GM18499 (cell line): Measurements from ENCODE around the gene ZNF277.

Source experiments
- ATAC-seq: cut with Tn5 transposase; IDR thresholded peaks from one replicate; pipeline ENCODE4 v1.9.1; 2021; ENCODE audit warnings: moderate number of reproducible peaks; ENCODE audit not compliant: insufficient read depth, unreplicated experiment

ZNF277 gene

DNA sequence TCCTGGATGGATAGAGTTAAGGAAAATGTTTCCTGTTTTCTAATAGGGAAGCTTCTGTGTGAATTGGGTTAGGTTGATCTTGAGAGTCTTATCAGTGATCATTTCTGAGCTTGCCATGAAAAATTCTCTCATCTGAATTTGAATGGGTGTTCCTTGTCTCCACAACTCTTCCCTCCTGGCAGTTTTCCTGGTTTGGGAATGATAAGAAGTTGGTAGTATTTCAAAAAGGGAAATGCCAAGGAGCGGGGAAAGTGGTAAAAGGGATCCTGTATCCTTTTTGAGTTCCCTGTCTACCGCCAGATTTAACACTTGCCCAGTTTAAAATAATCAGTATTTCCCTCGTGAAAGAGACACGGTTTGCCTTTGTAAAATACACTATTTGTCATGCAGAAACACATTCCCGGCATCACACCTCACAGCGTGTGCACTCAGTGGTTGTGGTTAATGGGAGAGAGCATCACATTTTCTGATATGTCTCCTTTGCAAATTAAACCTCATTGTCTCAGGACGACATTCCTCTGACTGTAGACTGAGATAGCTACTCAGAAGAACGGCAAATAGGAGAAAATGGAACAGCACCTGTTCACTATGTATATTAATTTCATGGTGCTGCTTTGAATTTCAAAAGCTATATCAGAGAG, 130.6 kb downstream of the ZNF277 start:
- no peak for ATAC-seq

DNA sequence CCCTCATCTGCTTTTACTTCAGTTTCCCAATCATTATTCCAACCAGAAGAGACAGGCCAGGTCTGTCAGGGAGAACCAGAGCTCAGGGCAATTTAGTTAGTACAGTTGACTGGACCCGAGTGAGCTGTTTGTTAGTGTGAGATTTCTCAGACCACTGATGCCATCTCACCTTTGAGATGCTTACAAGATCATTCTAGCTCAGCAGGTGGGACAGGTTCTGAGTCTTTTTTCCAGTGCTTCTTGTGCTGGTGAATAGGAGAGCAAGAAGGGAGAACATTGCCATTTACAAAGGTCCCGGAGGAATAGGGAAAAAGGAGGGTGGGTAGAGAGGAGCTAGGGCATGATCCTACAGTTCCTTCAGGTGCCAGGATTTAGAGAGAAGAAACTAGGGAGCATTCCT, 131.4 kb downstream of the ZNF277 start:
- ATAC-seq: no peak

DNA sequence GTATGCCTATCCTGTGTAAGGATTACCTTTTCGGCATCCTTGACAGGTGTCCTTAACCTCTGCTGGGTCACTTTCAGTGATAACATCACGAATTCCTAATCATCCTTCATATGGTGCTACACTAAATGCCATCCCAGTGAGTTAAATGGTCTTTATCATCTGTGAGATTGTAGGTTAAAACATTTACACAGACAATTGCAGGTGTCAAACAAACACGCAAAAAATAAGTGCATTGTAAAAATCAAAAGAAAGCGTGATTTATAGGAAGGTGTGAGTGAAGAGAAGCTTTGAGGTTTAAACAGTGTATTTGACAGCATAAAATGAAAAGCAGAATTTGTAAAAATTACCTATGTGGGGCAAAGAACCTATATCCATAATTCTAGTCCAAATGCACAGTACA, 132.3 kb downstream of the ZNF277 start:
- no peak for ATAC-seq

DNA sequence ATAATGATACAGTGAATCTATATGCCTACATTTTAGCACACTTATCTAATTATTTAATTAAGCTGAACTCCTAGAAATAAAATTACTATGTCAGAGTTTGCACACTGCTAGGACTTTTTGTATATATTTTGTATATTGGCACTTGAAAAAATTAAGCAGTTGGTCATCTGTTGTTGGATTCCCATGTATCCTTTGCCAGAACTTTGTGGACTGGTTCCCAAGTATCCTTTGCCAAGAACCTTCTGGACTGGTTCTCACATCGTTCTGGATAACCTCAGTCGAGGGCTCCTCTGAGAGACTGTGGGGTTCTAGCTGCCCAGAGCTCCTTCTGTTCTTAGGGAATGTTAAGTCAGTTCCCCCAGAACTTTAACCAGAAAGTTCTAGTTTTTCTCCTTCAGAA, 135.0 kb downstream of the ZNF277 start:
- no peak for ATAC-seq

DNA sequence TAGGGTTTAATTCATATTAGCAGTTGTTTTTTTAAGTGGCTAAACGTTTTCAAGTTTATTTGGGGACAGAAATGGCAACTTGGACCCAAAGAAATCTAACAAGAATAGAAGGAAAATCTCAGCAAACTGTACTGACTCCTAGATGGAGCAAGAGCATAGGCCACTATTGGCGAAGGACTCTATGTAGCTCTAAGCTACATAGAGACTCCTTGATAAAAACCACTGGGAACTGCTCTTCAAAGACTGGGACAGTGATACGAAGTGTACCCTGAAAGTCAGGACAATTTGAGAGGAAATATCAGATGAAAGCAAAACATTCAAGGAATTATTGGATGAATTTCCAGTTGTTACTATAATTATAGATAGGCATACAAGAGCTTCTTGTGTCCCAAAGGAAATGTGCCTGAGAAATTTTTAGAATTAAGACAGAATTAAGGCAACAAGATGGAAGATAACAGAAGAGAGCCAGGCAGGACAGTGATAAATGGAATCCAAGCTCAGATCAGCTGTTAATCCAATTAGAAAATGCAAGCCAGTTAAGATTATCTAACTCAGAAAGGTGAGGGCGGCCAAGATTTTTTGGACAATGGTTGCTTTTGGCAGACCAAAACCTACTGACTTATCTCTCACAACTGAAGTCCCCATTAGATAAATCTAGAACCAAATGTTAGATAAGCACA, 140.0 kb downstream of the ZNF277 start:
- ATAC-seq: no peak

DNA sequence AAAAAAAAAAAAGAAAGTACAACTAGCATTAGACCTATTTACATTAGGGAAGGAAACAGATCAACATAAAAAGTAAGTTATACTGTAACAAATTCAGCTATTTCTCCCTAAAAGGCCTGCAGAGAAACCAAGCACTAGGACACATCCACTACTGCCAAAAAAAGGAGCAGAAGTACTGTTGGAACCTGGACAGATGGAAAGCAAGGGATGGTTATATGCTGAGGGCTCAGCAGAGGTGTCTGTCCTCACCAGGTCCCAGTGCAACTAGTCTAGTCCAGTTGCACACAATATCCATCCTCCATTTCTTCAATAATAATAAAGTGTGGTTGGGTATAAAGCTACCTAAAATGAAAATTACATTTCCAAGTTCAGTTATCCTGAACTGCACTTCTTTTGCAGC, 140.6 kb downstream of the ZNF277 start:
- no peak for ATAC-seq

DNA sequence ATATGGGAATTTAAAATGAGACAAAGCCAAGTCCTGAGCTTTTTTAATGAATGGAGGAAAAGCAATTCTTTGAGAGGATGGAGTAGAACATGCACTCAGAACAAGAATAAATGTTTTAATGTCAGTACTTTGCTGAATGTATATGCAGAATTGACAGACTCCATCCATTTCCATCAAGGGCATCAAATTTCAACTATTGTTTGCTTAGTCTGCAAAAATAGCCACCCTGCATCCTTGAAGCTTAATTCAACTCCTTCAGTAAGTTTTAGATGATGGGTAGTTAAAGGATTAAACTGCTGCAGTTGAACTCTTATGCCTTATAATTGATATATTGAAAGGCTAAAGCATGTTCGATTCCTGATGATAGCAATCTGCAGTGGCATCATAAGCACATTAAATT, 144.1 kb downstream of the ZNF277 start:
- ATAC-seq: no peak

DNA sequence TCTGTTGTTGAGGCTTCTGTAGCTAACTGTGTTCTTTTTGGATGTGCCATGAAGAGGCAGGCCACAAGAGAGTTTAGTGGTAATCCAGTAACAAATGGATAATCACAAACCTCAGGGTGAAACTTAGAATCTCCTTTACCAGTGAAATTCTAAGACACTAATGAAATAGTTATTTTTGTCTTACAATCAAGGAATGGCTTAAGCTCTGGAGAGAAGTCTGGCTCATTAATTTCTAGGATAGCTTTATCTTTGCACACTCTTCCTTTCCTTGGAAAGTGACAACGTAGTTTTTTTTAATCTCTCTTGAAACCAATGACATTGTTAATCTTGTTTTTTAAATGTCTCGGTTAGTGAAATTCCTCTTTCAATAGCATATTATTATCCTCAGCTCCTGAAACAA, 150.1 kb downstream of the ZNF277 start:
- no peak for ATAC-seq

DNA sequence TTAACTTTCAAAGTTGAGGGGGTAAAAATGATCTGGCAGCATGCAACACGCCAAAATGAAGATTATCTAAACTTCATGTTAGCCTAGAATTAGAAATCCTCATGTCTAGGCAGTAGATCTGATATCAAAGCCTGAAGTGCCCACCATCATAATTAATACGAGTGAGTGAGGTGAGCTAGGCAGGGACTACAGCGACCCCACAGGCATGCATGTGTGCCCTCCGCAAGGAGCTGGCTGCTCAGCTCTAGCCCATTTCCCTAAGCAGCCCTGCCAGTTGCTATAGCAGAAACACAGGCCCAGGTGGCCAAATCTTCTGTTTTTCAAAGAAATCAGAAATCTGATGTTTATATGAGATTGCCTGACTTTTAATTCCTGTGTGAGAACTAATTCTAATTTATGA, 150.6 kb downstream of the ZNF277 start:
- no peak for ATAC-seq

DNA sequence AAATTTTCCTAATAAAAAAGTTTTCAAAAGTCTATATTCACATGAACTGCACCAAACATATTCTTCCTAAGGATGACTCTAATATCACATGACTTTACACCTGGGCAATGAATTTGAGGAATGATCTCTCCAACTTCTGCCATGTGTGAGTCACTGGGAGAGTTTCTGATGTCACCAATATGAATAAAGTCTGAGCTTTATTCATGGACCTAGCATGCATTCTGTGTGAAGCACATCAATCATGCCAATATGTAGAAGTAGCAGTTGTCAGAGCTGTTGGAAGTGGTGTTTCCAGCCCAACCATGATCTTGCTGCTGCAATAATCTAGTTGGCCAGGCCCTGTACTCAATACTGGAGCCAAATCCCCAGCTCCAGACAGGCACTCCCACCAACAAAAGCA, 152.0 kb downstream of the ZNF277 start:
- ATAC-seq: no peak

DNA sequence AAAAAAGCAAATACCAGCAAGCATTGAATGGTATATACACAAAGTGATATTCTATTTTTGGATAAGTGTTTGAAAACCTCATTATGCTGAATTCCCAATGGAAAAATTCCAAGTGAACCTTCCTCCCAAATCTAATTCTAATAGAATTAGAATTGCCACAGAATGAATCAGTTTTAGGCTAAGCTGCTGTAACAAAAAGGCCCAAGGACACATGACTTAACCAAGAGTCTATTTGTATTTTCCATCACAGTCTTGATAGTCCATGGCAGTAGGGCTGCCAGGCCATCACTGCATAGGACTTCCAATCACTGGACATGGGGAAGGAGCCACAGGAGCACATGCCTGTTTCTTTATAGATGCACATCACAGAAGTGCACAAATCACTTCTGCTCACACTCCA, 152.6 kb downstream of the ZNF277 start:
- no peak for ATAC-seq

DNA sequence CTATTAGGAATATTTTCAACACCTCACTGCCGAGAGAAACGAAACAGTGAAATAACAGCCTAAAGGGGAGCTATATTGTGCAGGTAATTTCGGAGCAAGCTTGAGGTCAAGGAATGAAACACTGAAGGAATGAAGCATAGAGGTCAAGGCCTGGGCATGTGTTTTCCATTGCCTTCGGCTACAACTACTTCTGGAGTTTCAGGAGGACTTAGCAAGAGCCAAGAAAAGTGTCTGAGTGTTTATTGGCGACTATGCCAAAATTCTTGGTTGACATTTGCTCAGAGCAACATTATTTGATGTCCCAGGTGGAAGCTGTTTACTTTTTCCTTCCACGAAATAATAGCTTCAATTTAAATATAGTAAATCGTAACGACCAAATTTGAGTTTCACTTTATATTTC, 154.2 kb downstream of the ZNF277 start:
- ATAC-seq: no peak

DNA sequence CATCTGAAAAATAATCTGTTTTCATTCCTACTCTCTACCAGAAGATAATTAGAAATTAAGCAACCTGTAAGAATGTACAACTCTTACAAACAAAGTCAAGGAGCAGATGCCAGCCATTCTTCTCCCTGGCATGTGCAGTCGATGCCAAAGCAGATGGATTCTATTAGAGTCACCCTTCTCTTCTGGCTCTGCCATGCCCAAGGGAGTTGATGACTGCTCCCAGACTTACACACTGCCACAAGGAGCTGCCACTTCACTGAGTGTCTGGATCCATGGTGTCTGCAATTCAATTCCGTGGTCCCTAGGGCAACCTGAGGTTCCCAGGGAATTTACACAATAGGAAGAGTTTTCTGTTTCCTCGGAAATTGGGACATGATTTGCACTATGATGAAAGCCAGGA, 154.7 kb downstream of the ZNF277 start:
- no peak for ATAC-seq

DNA sequence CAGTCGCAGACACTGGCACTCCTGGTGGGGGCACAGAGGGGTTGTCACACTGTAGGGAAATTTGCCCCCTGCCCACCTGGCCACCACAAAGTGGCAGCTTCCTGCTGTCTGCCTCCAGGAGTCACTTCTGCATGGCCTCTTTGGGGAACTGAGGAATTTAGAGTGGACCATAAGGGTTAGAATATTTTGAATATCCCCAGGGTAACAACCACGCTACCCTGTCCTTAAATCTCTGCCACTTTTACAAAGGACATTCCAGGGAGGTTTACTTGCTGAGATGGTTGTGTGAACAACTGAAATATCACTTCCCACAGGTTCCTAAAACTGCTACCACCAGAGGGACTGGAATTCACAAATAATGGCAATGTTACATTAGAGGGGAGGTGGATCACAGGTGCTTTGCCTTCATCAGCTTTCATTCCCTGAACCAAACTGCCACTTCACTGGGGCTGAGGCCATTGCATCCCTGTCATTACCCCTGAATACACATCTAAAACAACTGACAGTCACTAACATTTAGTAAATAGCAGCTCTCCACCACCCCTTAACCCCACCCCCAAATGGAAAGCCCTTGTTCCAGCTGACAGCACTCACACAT, 155.7 kb downstream of the ZNF277 start:
- ATAC-seq: no peak

DNA sequence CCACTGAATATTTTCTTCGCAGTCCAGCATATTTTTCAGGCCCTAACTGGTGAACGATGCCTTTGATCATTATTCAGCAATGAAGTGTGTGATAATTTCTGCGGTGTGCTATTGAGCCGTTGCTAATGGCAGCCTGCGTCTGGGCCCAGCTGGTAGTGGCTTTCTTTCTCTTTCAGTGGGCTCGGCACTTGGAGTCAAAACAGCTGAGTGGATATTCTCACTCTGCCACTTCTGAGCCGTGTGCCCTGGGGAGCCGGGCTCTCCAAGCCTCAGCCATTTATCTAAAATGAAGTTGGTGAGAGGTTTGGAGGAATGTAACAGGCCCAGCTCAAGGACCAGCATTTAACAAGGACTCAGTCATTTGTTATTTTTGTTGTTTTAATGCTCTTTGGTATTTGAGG, 156.2 kb downstream of the ZNF277 start:
- ATAC-seq: no peak

DNA sequence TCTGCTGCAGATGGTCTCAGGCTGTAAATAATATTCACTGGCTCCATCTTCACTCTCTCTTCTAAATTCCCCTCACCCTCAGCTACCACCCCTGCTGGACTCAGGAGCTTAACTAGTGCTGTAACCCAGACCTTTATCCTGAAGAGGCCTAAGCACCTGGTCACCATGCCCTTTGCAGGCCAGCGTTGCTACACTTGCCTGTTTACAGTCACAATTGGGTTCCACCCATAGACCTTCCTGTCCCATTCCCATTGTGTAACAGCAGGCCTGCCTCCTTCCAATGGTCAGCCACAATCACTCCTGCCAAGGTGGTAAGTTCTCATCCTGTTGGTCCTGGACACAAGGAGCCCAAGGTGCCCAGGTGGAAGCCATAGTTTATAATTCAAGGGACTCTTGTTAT, 157.9 kb downstream of the ZNF277 start:
- ATAC-seq: no peak

DNA sequence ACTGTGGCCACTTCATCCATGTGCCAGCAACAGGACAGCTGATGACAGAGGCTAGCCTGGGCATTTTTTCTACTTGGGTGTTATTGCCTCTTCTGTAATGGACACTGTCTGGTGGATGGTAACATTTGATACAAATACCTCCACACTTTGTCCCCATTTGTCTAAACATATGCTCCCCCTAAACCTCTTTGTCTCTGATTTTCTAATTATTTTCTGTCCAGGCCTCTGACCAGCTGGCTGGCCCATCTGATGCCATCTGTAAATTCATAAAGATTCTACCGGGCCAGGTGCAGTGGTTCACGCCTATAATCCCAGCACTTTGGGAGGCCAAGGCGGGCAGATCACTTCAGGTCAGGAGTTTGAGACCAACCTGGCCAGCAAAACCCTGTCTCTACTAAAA, 159.1 kb downstream of the ZNF277 start:
- ATAC-seq: no peak

DNA sequence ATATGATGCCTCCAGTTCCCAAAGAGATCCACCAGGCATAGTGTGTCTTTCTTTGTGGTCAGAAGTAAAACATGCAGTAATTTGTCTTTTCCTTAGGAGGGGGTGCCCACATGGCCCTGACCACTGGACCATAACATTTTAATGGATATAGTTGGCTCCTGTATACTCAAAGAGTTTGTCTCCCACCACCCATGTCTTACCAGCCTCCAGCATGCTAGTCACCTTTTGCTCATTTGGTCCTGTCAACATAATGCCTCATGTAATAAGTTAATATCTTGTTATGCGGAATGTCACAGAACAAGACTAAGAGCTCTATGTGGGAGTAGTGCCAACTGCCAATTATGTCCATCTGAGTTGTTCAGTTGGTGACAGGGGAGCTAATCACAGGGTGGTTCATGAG, 160.4 kb downstream of the ZNF277 start:
- no peak for ATAC-seq

DNA sequence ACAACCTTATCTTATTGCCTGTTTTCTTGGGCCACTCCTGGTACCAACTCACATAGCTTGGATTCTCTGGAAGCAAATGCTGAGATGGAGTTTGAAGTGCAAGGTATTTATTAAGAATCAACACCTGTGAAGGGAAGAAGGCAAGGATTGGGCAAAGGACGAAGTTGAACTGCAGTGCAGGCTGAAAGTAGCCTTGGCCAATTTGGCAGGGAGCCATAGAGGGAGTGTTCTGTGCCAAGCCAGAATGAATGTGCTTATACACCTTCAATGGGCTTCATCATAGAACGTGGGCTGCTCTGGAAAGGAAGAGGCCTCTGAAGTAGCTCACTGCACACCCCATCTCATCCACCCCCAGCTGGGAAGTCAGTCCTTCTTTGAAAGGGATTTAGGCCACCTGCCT, 163.9 kb downstream of the ZNF277 start:
- ATAC-seq: no peak

DNA sequence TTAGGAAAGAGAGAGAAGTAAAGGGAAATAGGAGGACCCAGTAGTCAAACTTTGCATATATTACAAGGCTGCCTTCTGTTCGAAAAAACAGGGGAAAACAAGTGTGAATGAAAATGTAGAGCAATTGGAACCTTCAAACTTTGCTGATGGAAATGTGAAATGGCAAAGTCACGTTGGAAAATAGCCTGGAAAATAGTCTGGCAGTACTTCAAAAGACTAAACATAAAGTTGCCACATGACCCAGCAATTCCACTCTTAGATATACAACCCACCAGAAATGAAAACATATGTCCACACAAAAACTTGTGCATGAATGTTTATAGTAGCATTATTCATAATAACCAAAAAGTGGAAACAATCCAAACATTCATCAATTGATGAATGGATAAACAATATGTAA, 165.2 kb downstream of the ZNF277 start:
- no peak for ATAC-seq

DNA sequence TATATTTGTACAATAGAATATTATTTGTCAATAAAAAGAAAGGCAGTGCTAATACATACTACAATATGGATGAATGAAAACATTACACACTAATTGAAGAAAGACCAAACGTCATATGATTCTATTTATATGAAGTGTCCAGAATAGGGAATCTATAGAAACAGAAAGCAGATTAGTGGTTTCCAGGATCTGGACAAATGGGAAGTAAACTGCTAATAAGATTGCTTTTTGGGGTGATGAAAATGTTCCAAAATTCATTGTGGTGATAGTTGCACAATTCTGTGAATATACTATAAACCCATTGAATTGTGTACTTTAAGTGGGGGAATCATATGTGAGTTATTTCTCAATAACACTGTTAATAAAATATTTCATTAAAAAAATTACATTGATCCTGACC, 165.6 kb downstream of the ZNF277 start:
- no peak for ATAC-seq

DNA sequence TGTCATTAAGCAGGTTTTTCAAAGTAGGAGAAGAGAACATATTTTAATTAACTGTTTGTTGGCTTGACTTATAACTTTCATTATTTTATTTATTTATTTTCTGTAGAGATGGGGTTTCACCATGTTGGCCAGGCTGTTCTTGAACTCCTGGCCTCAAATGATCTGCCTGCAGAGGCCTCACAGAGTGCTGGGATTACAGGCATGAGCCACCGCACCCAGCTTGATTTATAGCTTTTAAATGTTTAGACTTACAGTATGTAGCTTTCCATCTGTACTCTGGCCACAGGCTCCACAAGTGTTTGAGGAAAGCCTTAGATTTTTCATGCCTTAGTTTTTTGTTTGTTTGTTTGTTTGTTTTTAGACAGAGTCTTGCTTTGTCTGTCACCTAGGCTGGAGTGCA, 171.1 kb downstream of the ZNF277 start:
- ATAC-seq: no peak
